HEK293 (cell line): ENCODE measurements around the gene UCHL3.

Experiments
- CTCF ChIA-PET: fragments of 350-600 bp; formaldehyde crosslinking; extraction: SDS; loops from one replicate; lab custom pipeline; 2021; ENCODE audit warnings: antibody characterized with exemption; lab: Yijun Ruan, JAX
- POLR2A ChIA-PET: fragments of 300-600 bp; formaldehyde crosslinking; extraction: SDS; loops from one replicate; lab custom pipeline; 2020; ENCODE audit warnings: antibody characterized with exemption, inconsistent platforms; lab: Yijun Ruan, JAX
- H3K27ac ChIP-seq: fragments of 200-500 bp; sonication (Bioruptor generic); 2 replicates; pipeline ENCODE4 v1.5.1; 2014; ENCODE audit warnings: low read depth, low read length, control low read depth, inconsistent platforms; ENCODE audit errors: extremely low read depth
- H3K36me3 ChIP-seq, 2 experiments: fragments of 200-500 bp in 1 of 2; sonication (Bioruptor generic) in 1 of 2; 1 replicate in 1 of 2; 2 replicates in 1 of 2; pipeline ENCODE4 v1.5.1; 2014 to 2017; ENCODE audit warnings: inconsistent platforms in 2 of 2, low read length in 2 of 2; ENCODE audit not compliant: control insufficient read depth in 2 of 2, insufficient read depth in 1 of 2
- H3K4me1 ChIP-seq: fragments of 200-500 bp; sonication (Bioruptor generic); 2 replicates; pipeline ENCODE4 v1.5.1; 2014; ENCODE audit warnings: mild to moderate bottlenecking, low read length, inconsistent platforms; ENCODE audit not compliant: control insufficient read depth, insufficient read depth
- H3K4me3 ChIP-seq: 2 replicates; pipeline ENCODE4 v1.5.1; 2011; ENCODE audit warnings: low read depth, mild to moderate bottlenecking, control low read depth, low read length, moderate library complexity
- H3K9me3 ChIP-seq: fragments of 200-500 bp; sonication (Bioruptor generic); 2 replicates; pipeline ENCODE4 v1.5.1; 2014; ENCODE audit warnings: low read depth, low read length, inconsistent platforms; ENCODE audit not compliant: control insufficient read depth, insufficient read depth
- HOXC10 ChIP-seq: sonication (generic); formaldehyde crosslinking; IDR thresholded peaks from 2 replicates; pipeline ENCODE4 v1.8.1; 2023; ENCODE audit warnings: mild to moderate bottlenecking, missing genetic modification reagents
- KLF1 ChIP-seq: fragments of 450-650 bp; formaldehyde crosslinking; IDR thresholded peaks from 2 replicates; pipeline ENCODE4 v1.5.1; 2016; ENCODE audit warnings: missing biosample characterization, missing genetic modification characterization
- PRDM1 ChIP-seq: fragments of 450-650 bp; formaldehyde crosslinking; IDR thresholded peaks from 2 replicates; pipeline ENCODE4; 2016; ENCODE audit warnings: missing biosample characterization, missing genetic modification characterization
- YY1 ChIP-seq: fragments of 450-650 bp; formaldehyde crosslinking; IDR thresholded peaks from 2 replicates; pipeline ENCODE4 v1.5.1; 2018; ENCODE audit warnings: missing biosample characterization, missing genetic modification characterization
- ZBTB1 ChIP-seq: fragments of 450-650 bp; formaldehyde crosslinking; IDR thresholded peaks from 2 replicates; pipeline ENCODE4 v1.5.1; 2016; ENCODE audit warnings: missing biosample characterization, missing genetic modification characterization
- ZNF19 ChIP-seq: fragments of 450-650 bp; formaldehyde crosslinking; IDR thresholded peaks from 2 replicates; pipeline ENCODE4; 2016; ENCODE audit warnings: missing biosample characterization, missing genetic modification characterization, low read depth
- ZNF2 ChIP-seq: fragments of 450-650 bp; formaldehyde crosslinking; IDR thresholded peaks from 2 replicates; pipeline ENCODE4 v1.5.1; 2016; ENCODE audit warnings: missing biosample characterization, missing genetic modification characterization
- ZNF214 ChIP-seq: fragments of 450-650 bp; formaldehyde crosslinking; IDR thresholded peaks from 2 replicates; pipeline ENCODE4 v1.5.1; 2017; ENCODE audit warnings: missing biosample characterization, mild to moderate bottlenecking, missing genetic modification characterization, borderline replicate concordance
- ZNF274 ChIP-seq, 2 experiments: fragments of 200-500 bp in 1 of 2; fragments of 450-650 bp in 1 of 2; sonication (Bioruptor generic) in 1 of 2; formaldehyde crosslinking in 1 of 2; IDR thresholded peaks; 2 replicates each; pipeline versions ENCODE4 v1.5.1 to v1.6.1; 2014 to 2016; ENCODE audit warnings: borderline replicate concordance in 1 of 2, inconsistent platforms in 1 of 2, low read length in 1 of 2, missing biosample characterization in 1 of 2, missing genetic modification characterization in 1 of 2
- ZNF335 ChIP-seq: fragments of 450-650 bp; formaldehyde crosslinking; conservative IDR thresholded peaks from 2 replicates; pipeline ENCODE4 v1.5.1; 2016; ENCODE audit warnings: missing biosample characterization, missing genetic modification characterization
- ZNF423 ChIP-seq: fragments of 450-650 bp; formaldehyde crosslinking; IDR thresholded peaks from 2 replicates; pipeline ENCODE4 v1.5.1; 2016; ENCODE audit warnings: missing biosample characterization, missing genetic modification characterization
- ZNF510 ChIP-seq: fragments of 450-650 bp; formaldehyde crosslinking; IDR thresholded peaks from 2 replicates; pipeline ENCODE4 v1.5.1; 2018; ENCODE audit warnings: mild to moderate bottlenecking, missing genetic modification characterization, missing biosample characterization; ENCODE audit not compliant: insufficient replicate concordance
- ZNF530 ChIP-seq: fragments of 450-650 bp; formaldehyde crosslinking; IDR thresholded peaks from 2 replicates; pipeline ENCODE4 v1.5.1; 2016; ENCODE audit warnings: low read depth, missing biosample characterization, missing genetic modification characterization
- ZNF549 ChIP-seq: fragments of 450-650 bp; IDR thresholded peaks from 2 replicates; pipeline ENCODE4 v1.5.1; 2018; ENCODE audit warnings: missing biosample characterization, missing genetic modification characterization, mild to moderate bottlenecking, inconsistent platforms, moderate library complexity
- ZNF600 ChIP-seq: fragments of 450-650 bp; formaldehyde crosslinking; IDR thresholded peaks from 2 replicates; pipeline ENCODE4 v1.5.1; 2016; ENCODE audit warnings: missing biosample characterization, missing genetic modification characterization
- ZNF610 ChIP-seq: fragments of 450-650 bp; formaldehyde crosslinking; IDR thresholded peaks from 2 replicates; pipeline ENCODE4 v1.5.1; 2016; ENCODE audit warnings: missing biosample characterization, missing genetic modification characterization, borderline replicate concordance
- ZNF626 ChIP-seq: fragments of 450-650 bp; sonication (Bioruptor Pico); formaldehyde crosslinking; IDR thresholded peaks from 2 replicates; pipeline ENCODE4 v1.5.1; 2018; ENCODE audit warnings: missing biosample characterization, missing genetic modification characterization, inconsistent platforms
- ZNF658 ChIP-seq: fragments of 450-650 bp; formaldehyde crosslinking; IDR thresholded peaks from 2 replicates; pipeline ENCODE4; 2016; ENCODE audit warnings: missing biosample characterization, missing genetic modification characterization
- ZNF791 ChIP-seq: fragments of 450-650 bp; formaldehyde crosslinking; IDR thresholded peaks from 2 replicates; pipeline ENCODE4 v1.5.1; 2016; ENCODE audit warnings: missing biosample characterization, missing genetic modification characterization
- ZNF837 ChIP-seq: fragments of 450-650 bp; formaldehyde crosslinking; IDR thresholded peaks from 2 replicates; pipeline ENCODE4 v1.5.1; 2016; ENCODE audit warnings: missing biosample characterization, missing genetic modification characterization
- ZXDB ChIP-seq: fragments of 450-650 bp; formaldehyde crosslinking; IDR thresholded peaks from 2 replicates; pipeline ENCODE4 v1.5.1; 2016; ENCODE audit warnings: missing biosample characterization, missing genetic modification characterization
- TF ChIP-seq, protein P1 (sequence below): sonication (generic); formaldehyde crosslinking; IDR thresholded peaks from 2 replicates; pipeline ENCODE4 v1.8.1; 2022; ENCODE audit warnings: mild to moderate bottlenecking, moderate library complexity, missing genetic modification reagents
- TF ChIP-seq, protein P2 (sequence below): fragments of 450-650 bp; formaldehyde crosslinking; IDR thresholded peaks from 2 replicates; pipeline ENCODE4 v1.5.1; 2017; ENCODE audit warnings: missing biosample characterization, missing genetic modification characterization
- TF ChIP-seq, protein P3 (sequence below): fragments of 450-650 bp; IDR thresholded peaks from 2 replicates; pipeline ENCODE4 v1.5.1; 2018; ENCODE audit warnings: missing biosample characterization, mild to moderate bottlenecking, missing genetic modification characterization
- TF ChIP-seq, protein P4 (sequence below): fragments of 450-650 bp; formaldehyde crosslinking; IDR thresholded peaks from 2 replicates; pipeline ENCODE4 v1.5.1; 2017; ENCODE audit warnings: missing biosample characterization, missing genetic modification characterization
- TF ChIP-seq, protein P5 (sequence below): fragments of 450-650 bp; formaldehyde crosslinking; IDR thresholded peaks from 2 replicates; pipeline ENCODE4 v1.5.1; 2016; ENCODE audit warnings: missing biosample characterization, missing genetic modification characterization

The UCHL3 gene

DNA sequence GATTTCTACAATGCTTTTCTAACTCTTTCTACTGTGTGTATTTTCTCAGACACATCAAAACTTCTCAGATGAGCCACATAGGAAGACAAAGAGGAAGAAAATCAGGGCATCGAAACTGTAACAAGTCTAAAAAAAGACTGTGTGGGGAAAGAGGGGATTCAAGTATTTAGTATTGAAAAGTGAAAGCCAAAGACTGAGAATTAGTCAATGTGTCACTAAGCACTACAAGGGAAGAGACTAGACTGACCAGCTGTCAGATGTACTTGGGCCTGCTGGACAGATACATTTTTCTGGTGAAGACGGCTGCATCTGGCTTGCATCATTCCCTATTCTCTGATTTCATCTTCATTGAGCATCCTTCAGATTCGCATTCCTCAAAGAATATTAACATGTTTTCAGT lies 37.3 kb upstream of the UCHL3 start:
- CTCF ChIA-PET = no interaction called here
- H3K36me3 ChIP-seq = no peaks in the 10 kb centered on the region
- no peaks in the 10 kb centered on the region for H3K4me1 ChIP-seq
- POLR2A ChIA-PET = no interaction called here
- H3K27ac ChIP-seq = no peak overlapping the region
- H3K9me3 ChIP-seq = no peaks in the 10 kb centered on the region
- H3K4me3 ChIP-seq = no peak overlapping the region
- no peak for TF ChIP-seq ZNF214
- TF ChIP-seq ZNF274 (IDR thresholded peaks at IDR 0.05; ENCODE audit: low read length) = no peak
- TF ChIP-seq ZNF274 (tag by site-specific recombination; IDR thresholded peaks at IDR 0.05; ENCODE audit: borderline replicate concordance) = no peak
- TF ChIP-seq HOXC10 = no peak
- no peak for TF ChIP-seq ZNF600
- TF ChIP-seq ZNF423 (tag by site-specific recombination) = no peak
- TF ChIP-seq ZNF626 (tag by site-specific recombination) = no peak
- no peak for TF ChIP-seq PRDM1 (tag by site-specific recombination)
- TF ChIP-seq ZNF549 (tag by site-specific recombination) = no peak
- TF ChIP-seq, protein P1, sequence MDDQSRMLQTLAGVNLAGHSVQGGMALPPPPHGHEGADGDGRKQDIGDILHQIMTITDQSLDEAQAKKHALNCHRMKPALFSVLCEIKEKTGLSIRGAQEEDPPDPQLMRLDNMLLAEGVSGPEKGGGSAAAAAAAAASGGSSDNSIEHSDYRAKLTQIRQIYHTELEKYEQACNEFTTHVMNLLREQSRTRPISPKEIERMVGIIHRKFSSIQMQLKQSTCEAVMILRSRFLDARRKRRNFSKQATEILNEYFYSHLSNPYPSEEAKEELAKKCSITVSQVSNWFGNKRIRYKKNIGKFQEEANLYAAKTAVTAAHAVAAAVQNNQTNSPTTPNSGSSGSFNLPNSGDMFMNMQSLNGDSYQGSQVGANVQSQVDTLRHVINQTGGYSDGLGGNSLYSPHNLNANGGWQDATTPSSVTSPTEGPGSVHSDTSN (CRISPR knock-in tag) = no peak
- TF ChIP-seq ZNF510 (tag by site-specific recombination) = no peak
- TF ChIP-seq ZBTB1 (tag by site-specific recombination) = no peak
- TF ChIP-seq ZXDB (tag by site-specific recombination) = no peak
- no peak for TF ChIP-seq ZNF530
- TF ChIP-seq, protein P2, sequence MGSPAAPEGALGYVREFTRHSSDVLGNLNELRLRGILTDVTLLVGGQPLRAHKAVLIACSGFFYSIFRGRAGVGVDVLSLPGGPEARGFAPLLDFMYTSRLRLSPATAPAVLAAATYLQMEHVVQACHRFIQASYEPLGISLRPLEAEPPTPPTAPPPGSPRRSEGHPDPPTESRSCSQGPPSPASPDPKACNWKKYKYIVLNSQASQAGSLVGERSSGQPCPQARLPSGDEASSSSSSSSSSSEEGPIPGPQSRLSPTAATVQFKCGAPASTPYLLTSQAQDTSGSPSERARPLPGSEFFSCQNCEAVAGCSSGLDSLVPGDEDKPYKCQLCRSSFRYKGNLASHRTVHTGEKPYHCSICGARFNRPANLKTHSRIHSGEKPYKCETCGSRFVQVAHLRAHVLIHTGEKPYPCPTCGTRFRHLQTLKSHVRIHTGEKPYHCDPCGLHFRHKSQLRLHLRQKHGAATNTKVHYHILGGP (tag by site-specific recombination) = no peak
- no peak for TF ChIP-seq ZNF2 (tag by site-specific recombination)
- TF ChIP-seq ZNF837 (tag by site-specific recombination) = no peak
- TF ChIP-seq ZNF335 = no peak
- TF ChIP-seq, all 188 proteins: peak for 0

DNA sequence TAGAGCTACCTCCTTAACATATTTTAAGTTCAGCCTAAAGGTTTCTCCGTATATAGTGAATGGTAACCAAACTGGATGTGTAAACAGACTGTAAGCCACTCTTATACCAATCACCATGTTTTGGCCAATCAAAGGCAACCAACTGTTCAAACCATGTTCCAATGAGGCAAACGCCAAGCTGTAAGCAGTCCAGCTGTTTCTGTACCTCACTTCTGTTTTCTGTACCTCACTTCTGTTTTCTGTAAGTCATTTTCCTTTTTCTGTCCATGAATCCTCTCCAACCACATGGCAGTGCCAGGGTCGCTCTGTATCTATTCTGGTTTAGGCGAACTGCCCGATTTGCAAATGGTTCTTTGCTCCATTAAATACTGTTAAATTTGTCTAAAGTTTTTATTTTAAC lies 36.3 kb upstream of the UCHL3 start:
- Histone ChIP-seq H3K27ac (no peak overlapping the region), H3K36me3 (no peaks in the 10 kb centered on the region)
- TF ChIP-seq ZNF610 (tag by site-specific recombination) (no peak), YY1 (tag by site-specific recombination) (no peak), ZNF791 (no peak), HOXC10 (no peak), ZNF510 (tag by site-specific recombination) (no peak), ZNF19 (tag by site-specific recombination) (no peak), KLF1 (no peak), ZNF658 (tag by site-specific recombination) (no peak)
- TF ChIP-seq, protein P3, sequence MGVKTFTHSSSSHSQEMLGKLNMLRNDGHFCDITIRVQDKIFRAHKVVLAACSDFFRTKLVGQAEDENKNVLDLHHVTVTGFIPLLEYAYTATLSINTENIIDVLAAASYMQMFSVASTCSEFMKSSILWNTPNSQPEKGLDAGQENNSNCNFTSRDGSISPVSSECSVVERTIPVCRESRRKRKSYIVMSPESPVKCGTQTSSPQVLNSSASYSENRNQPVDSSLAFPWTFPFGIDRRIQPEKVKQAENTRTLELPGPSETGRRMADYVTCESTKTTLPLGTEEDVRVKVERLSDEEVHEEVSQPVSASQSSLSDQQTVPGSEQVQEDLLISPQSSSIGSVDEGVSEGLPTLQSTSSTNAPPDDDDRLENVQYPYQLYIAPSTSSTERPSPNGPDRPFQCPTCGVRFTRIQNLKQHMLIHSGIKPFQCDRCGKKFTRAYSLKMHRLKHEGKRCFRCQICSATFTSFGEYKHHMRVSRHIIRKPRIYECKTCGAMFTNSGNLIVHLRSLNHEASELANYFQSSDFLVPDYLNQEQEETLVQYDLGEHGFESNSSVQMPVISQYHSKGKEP = no peak
- TF ChIP-seq, protein P4, sequence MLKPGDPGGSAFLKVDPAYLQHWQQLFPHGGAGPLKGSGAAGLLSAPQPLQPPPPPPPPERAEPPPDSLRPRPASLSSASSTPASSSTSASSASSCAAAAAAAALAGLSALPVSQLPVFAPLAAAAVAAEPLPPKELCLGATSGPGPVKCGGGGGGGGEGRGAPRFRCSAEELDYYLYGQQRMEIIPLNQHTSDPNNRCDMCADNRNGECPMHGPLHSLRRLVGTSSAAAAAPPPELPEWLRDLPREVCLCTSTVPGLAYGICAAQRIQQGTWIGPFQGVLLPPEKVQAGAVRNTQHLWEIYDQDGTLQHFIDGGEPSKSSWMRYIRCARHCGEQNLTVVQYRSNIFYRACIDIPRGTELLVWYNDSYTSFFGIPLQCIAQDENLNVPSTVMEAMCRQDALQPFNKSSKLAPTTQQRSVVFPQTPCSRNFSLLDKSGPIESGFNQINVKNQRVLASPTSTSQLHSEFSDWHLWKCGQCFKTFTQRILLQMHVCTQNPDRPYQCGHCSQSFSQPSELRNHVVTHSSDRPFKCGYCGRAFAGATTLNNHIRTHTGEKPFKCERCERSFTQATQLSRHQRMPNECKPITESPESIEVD = no peak
- TF ChIP-seq, protein P5, sequence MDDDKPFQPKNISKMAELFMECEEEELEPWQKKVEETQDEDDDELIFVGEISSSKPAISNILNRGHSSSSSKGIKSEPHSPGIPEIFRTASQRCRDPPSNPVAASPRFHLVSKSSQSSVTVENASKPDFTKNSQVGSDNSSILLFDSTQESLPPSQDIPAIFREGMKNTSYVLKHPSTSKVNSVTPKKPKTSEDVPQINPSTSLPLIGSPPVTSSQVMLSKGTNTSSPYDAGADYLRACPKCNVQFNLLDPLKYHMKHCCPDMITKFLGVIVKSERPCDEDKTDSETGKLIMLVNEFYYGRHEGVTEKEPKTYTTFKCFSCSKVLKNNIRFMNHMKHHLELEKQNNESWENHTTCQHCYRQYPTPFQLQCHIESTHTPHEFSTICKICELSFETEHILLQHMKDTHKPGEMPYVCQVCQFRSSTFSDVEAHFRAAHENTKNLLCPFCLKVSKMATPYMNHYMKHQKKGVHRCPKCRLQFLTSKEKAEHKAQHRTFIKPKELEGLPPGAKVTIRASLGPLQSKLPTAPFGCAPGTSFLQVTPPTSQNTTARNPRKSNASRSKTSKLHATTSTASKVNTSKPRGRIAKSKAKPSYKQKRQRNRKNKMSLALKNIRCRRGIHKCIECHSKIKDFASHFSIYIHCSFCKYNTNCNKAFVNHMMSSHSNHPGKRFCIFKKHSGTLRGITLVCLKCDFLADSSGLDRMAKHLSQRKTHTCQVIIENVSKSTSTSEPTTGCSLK (tag by site-specific recombination) = no peak
- TF ChIP-seq, all 188 proteins: peak for 0
- no peak overlapping the region for H3K4me3 ChIP-seq
- CTCF ChIA-PET = interaction anchor here (0.6 kb wide), 1 partner anchor 1490 kb away, joined by 3 read pairs; no protein-coding TSS in a partner anchor
- H3K9me3 ChIP-seq = no peaks in the 10 kb centered on the region
- H3K4me1 ChIP-seq = no peaks in the 10 kb centered on the region
- POLR2A ChIA-PET = no interaction called here
